Measurements from ENCODE around the gene QRICH1.

DNA sequence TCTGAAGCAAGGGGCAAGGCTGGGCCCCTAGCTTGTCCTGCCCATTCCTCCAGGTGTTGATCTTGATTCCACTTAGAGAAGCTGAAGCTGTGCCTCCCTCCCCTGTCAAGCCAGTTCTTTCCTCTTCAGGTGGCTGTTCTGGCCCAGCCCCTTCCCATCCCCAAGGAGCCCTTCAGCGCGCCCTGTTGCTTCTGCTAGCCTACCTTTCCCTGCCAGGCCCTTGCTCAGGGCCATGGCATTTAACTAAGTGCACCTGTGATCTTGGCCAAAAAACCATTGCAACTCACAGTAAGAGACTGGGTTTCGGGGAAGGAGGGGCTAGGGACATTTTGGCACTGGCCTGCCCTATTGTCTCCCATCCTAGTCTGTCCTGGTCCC, 88.6 kb downstream of the QRICH1 start:
- TF ChIP-seq, protein P1, sequence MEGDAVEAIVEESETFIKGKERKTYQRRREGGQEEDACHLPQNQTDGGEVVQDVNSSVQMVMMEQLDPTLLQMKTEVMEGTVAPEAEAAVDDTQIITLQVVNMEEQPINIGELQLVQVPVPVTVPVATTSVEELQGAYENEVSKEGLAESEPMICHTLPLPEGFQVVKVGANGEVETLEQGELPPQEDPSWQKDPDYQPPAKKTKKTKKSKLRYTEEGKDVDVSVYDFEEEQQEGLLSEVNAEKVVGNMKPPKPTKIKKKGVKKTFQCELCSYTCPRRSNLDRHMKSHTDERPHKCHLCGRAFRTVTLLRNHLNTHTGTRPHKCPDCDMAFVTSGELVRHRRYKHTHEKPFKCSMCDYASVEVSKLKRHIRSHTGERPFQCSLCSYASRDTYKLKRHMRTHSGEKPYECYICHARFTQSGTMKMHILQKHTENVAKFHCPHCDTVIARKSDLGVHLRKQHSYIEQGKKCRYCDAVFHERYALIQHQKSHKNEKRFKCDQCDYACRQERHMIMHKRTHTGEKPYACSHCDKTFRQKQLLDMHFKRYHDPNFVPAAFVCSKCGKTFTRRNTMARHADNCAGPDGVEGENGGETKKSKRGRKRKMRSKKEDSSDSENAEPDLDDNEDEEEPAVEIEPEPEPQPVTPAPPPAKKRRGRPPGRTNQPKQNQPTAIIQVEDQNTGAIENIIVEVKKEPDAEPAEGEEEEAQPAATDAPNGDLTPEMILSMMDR (IDR thresholded peaks at IDR 0.05) = no peak
- TF ChIP-seq POLR2A (IDR thresholded peaks at IDR 0.05) = no peak
- TF ChIP-seq POLR2AphosphoS5 (IDR thresholded peaks at IDR 0.05) = no peak

Data from breast epithelium (tissue), 3 donors.